Muscle of leg (tissue), 9 donors: ENCODE measurements around the gene FAM187B. TPM values are rescaled to one million over a fixed set of nuclear protein-coding genes. Genes with fewer than 3 reads are reported as not detected.

Source experiments
- polyA plus RNA-seq, 8 donors: library from polyadenylated mRNA; unstranded; fragments of 120-200 nt; gene quantifications; one replicate each; pipeline versions ENCODE4 v1.2.1 to v1.2.3, GENCODE V29; 2013; ENCODE audit warnings: inconsistent platforms in 1 of 8, low replicate concordance in 1 of 8; ENCODE audit not compliant: insufficient read length in 8 of 8, insufficient read depth in 1 of 8
- total RNA-seq: library from RNA; stranded (reverse); fragments of 120-200 nt; gene quantifications from one replicate; pipeline ENCODE4 v1.2.4, GENCODE V29; 2013

FAM187B gene
- total and polyA plus RNA-seq, 9 donors, result not detected

Other genes starting within 250 kb of the FAM187B start
- gene GRAMD1A, start 228.4 kb downstream of the FAM187B start, total RNA-seq, result 16.0 TPM
- 10 to 100 TPM; 33.3 to 48.0 (median 38.4) TPM for gene GRAMD1A, start 228.4 kb downstream of the FAM187B start, polyA plus RNA-seq
- 3.2 TPM for gene SCN1B, start 198.3 kb downstream of the FAM187B start, total RNA-seq
- gene SCN1B, start 198.3 kb downstream of the FAM187B start, polyA plus RNA-seq, result 1 to 10 TPM; 3.0 to 6.7 (median 3.7) TPM
- 0.13 TPM for gene HPN, start 187.0 kb downstream of the FAM187B start, total RNA-seq
- 10 to 100 TPM in 1 of 8 donors, 1 to 10 TPM in 1, under 1 TPM in 5, not detected in 1; 0.14 to 15.6 (median 0.50) TPM for gene HPN, start 187.0 kb downstream of the FAM187B start, polyA plus RNA-seq
- 0.35 TPM for gene FXYD3, start 112.9 kb downstream of the FAM187B start, total RNA-seq
- 1 to 10 TPM in 3 of 8 donors, under 1 TPM in 4, not detected in 1; 0.31 to 9.3 (median 0.65) TPM for gene FXYD3, start 112.9 kb downstream of the FAM187B start, polyA plus RNA-seq
- 8.6 TPM for gene LGI4, start 93.7 kb downstream of the FAM187B start, total RNA-seq
- gene LGI4, start 93.7 kb downstream of the FAM187B start, polyA plus RNA-seq, result 10 to 100 TPM in 6 of 8 donors, 1 to 10 TPM in 2; 8.4 to 16.3 (median 11.3) TPM
- gene FXYD1, start 89.9 kb downstream of the FAM187B start, total RNA-seq, result 152 TPM
- 100 to 1,000 TPM; 144 to 301 (median 206) TPM for gene FXYD1, start 89.9 kb downstream of the FAM187B start, polyA plus RNA-seq
- 0.71 TPM for gene FXYD7, start 85.5 kb downstream of the FAM187B start, total RNA-seq
- gene FXYD7, start 85.5 kb downstream of the FAM187B start, polyA plus RNA-seq, result 1 to 10 TPM in 2 of 8 donors, under 1 TPM in 6; 0.38 to 1.4 (median 0.63) TPM
- 13.3 TPM for gene FXYD5, start 74.0 kb downstream of the FAM187B start, total RNA-seq
- 10 to 100 TPM; 16.0 to 28.1 (median 21.9) TPM for gene FXYD5, start 74.0 kb downstream of the FAM187B start, polyA plus RNA-seq
- gene LSR, start 20.3 kb upstream of the FAM187B start, total RNA-seq, result 2.9 TPM
- gene LSR, start 20.3 kb upstream of the FAM187B start, polyA plus RNA-seq, result 10 to 100 TPM in 1 of 8 donors, 1 to 10 TPM in 7; 3.2 to 15.2 (median 5.7) TPM
- gene USF2, start 40.2 kb upstream of the FAM187B start, total RNA-seq, result 44.9 TPM
- gene USF2, start 40.2 kb upstream of the FAM187B start, polyA plus RNA-seq, result 100 to 1,000 TPM; 102 to 132 (median 109) TPM
- gene HAMP, start 53.8 kb upstream of the FAM187B start, total RNA-seq, result 0.18 TPM
- gene HAMP, start 53.8 kb upstream of the FAM187B start, polyA plus RNA-seq, result under 1 TPM in 7 of 8 donors, not detected in 1; 0.04 to 0.41 (median 0.10) TPM
- gene MAG, start 63.4 kb upstream of the FAM187B start, total RNA-seq, result 2.6 TPM
- 1 to 10 TPM in 3 of 8 donors, under 1 TPM in 5; 0.16 to 2.5 (median 0.48) TPM for gene MAG, start 63.4 kb upstream of the FAM187B start, polyA plus RNA-seq
- 3.3 TPM for gene CD22, start 100.4 kb upstream of the FAM187B start, total RNA-seq
- gene CD22, start 100.4 kb upstream of the FAM187B start, polyA plus RNA-seq, result 1 to 10 TPM in 3 of 8 donors, under 1 TPM in 5; 0.55 to 8.9 (median 0.92) TPM
- 0.04 TPM for gene FFAR1, start 119.2 kb upstream of the FAM187B start, total RNA-seq
- under 1 TPM in 2 of 8 donors, not detected in 6; 0.07 to 0.14 TPM for gene FFAR1, start 119.2 kb upstream of the FAM187B start, polyA plus RNA-seq
- 0.22 TPM for gene FFAR3, start 129.7 kb upstream of the FAM187B start, total RNA-seq
- under 1 TPM in 5 of 8 donors, not detected in 3; 0.06 to 0.24 (median 0.16) TPM for gene FFAR3, start 129.7 kb upstream of the FAM187B start, polyA plus RNA-seq
- not detected for gene GPR42, start 142.3 kb upstream of the FAM187B start, total RNA-seq
- gene GPR42, start 142.3 kb upstream of the FAM187B start, polyA plus RNA-seq, result under 1 TPM in 1 of 8 donors, not detected in 7; 0.15 TPM
- gene FFAR2, start 219.5 kb upstream of the FAM187B start, total RNA-seq, result 0.22 TPM
- gene FFAR2, start 219.5 kb upstream of the FAM187B start, polyA plus RNA-seq, result under 1 TPM in 7 of 8 donors, not detected in 1; 0.10 to 0.73 (median 0.23) TPM